HG02973 (cell line): ENCODE measurements around the gene C11orf54.
"Not testable (repeated sequence)": the region's sequence is repeated elsewhere in the genome, so short reads cannot be mapped to it uniquely, and the experiment has no call there.

Experiments used
- ATAC-seq: cut with Tn5 transposase; IDR thresholded peaks from one replicate; pipeline ENCODE4 v1.9.1; 2021; ENCODE audit warnings: moderate library complexity; ENCODE audit not compliant: unreplicated experiment

The C11orf54 gene

GRCh38 chr11:93761910-93762309, 20.4 kb downstream of the C11orf54 start:
- no peak for ATAC-seq

- ATAC-seq, result no peak
These were observed 24.1 kb downstream of the C11orf54 start for GRCh38 chr11:93765551-93765950.

GRCh38 chr11:93766504-93766903, 25.0 kb downstream of the C11orf54 start:
- ATAC-seq, result no peak

GRCh38 chr11:93767018-93767417, 25.5 kb downstream of the C11orf54 start:
- no peak for ATAC-seq

GRCh38 chr11:93770160-93770559, 28.7 kb downstream of the C11orf54 start:
- ATAC-seq, result no peak

GRCh38 chr11:93772123-93772522, 30.7 kb downstream of the C11orf54 start:
- ATAC-seq, result no peak

GRCh38 chr11:93773045-93773477, 31.6 kb downstream of the C11orf54 start:
- ATAC-seq, result no peak

GRCh38 chr11:93773601-93774200, 32.2 kb downstream of the C11orf54 start:
- ATAC-seq, result no peak

GRCh38 chr11:93774560-93774959, 33.1 kb downstream of the C11orf54 start:
- ATAC-seq, result not testable (repeated sequence)

GRCh38 chr11:93775289-93775688, 33.8 kb downstream of the C11orf54 start:
- ATAC-seq, result no peak

GRCh38 chr11:93783362-93783761, 41.9 kb downstream of the C11orf54 start:
- no peak for ATAC-seq

- ATAC-seq, result peak; percentile 32
These were observed 42.3 kb downstream of the C11orf54 start for GRCh38 chr11:93783765-93784144.

GRCh38 chr11:93784145-93784934, 42.9 kb downstream of the C11orf54 start, which contains the start of gene MED17:
Gene MED17, plus strand, starts transcription at chr11:93784282. Its CDS starts 232 bp downstream, at chr11:93784514.
- peak; percentile 97 for ATAC-seq

- ATAC-seq, result peak; percentile 36
These were observed 43.5 kb downstream of the C11orf54 start for GRCh38 chr11:93784935-93785360.

GRCh38 chr11:93791493-93791892, 50.0 kb downstream of the C11orf54 start:
- ATAC-seq, result no peak

GRCh38 chr11:93796441-93797231, 55.2 kb downstream of the C11orf54 start:
- no peak for ATAC-seq

- no peak for ATAC-seq
These were observed 59.9 kb downstream of the C11orf54 start for GRCh38 chr11:93801366-93801765.

GRCh38 chr11:93804879-93805278, 63.4 kb downstream of the C11orf54 start:
- ATAC-seq, result no peak

- no peak for ATAC-seq
These were observed 66.5 kb downstream of the C11orf54 start for GRCh38 chr11:93807980-93808379.

GRCh38 chr11:93813974-93814373, 72.5 kb downstream of the C11orf54 start:
- no peak for ATAC-seq
